Measurements from ENCODE around the gene COPS2. TPM values are rescaled to one million over a fixed set of nuclear protein-coding genes. Genes with fewer than 3 reads are reported as not detected.

The COPS2 gene
- total and polyA plus RNA-seq, 9 of the 15 experiments (the other 6 are each of a cell fraction or from before 2014, with no cell fraction given), result 66.4 to 154 (median 117) TPM

DNA sequence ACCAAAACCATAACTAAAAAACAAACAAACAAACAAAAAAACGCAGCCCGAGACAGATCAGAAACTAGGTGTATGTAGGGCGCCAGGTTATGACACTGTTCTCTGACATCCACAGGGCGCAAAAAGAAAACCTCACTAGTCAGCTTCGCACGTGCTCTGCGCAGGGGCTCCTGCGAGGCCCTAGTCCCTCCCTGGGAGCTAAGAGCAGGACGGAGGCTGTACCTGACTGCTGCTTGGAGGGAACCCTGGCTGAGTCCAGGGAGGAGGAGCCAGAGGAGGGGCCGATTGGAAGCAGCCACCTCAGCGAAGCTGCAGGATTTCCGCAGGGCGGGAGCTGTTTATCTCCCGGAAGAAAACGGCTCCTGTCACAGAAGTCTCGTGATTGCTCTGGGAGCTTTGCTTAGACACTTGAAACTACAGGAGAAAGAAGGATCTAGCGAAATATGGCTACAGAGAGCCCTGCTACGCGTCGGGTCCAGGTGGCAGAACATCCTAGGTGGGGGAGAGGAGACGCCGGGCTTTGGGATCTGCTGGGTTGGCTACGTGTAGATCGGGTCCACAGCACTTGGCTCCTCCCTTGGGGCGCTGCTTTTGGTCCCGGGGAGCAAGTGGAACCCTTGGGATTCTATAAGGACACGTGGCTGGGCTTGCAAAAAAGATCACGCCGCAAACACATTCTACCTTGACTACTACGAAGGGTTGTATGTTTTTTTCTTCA lies 14.6 kb upstream of the COPS2 start, which contains the start of gene GALK2 (continued):
- TF ChIP-seq, protein P1, sequence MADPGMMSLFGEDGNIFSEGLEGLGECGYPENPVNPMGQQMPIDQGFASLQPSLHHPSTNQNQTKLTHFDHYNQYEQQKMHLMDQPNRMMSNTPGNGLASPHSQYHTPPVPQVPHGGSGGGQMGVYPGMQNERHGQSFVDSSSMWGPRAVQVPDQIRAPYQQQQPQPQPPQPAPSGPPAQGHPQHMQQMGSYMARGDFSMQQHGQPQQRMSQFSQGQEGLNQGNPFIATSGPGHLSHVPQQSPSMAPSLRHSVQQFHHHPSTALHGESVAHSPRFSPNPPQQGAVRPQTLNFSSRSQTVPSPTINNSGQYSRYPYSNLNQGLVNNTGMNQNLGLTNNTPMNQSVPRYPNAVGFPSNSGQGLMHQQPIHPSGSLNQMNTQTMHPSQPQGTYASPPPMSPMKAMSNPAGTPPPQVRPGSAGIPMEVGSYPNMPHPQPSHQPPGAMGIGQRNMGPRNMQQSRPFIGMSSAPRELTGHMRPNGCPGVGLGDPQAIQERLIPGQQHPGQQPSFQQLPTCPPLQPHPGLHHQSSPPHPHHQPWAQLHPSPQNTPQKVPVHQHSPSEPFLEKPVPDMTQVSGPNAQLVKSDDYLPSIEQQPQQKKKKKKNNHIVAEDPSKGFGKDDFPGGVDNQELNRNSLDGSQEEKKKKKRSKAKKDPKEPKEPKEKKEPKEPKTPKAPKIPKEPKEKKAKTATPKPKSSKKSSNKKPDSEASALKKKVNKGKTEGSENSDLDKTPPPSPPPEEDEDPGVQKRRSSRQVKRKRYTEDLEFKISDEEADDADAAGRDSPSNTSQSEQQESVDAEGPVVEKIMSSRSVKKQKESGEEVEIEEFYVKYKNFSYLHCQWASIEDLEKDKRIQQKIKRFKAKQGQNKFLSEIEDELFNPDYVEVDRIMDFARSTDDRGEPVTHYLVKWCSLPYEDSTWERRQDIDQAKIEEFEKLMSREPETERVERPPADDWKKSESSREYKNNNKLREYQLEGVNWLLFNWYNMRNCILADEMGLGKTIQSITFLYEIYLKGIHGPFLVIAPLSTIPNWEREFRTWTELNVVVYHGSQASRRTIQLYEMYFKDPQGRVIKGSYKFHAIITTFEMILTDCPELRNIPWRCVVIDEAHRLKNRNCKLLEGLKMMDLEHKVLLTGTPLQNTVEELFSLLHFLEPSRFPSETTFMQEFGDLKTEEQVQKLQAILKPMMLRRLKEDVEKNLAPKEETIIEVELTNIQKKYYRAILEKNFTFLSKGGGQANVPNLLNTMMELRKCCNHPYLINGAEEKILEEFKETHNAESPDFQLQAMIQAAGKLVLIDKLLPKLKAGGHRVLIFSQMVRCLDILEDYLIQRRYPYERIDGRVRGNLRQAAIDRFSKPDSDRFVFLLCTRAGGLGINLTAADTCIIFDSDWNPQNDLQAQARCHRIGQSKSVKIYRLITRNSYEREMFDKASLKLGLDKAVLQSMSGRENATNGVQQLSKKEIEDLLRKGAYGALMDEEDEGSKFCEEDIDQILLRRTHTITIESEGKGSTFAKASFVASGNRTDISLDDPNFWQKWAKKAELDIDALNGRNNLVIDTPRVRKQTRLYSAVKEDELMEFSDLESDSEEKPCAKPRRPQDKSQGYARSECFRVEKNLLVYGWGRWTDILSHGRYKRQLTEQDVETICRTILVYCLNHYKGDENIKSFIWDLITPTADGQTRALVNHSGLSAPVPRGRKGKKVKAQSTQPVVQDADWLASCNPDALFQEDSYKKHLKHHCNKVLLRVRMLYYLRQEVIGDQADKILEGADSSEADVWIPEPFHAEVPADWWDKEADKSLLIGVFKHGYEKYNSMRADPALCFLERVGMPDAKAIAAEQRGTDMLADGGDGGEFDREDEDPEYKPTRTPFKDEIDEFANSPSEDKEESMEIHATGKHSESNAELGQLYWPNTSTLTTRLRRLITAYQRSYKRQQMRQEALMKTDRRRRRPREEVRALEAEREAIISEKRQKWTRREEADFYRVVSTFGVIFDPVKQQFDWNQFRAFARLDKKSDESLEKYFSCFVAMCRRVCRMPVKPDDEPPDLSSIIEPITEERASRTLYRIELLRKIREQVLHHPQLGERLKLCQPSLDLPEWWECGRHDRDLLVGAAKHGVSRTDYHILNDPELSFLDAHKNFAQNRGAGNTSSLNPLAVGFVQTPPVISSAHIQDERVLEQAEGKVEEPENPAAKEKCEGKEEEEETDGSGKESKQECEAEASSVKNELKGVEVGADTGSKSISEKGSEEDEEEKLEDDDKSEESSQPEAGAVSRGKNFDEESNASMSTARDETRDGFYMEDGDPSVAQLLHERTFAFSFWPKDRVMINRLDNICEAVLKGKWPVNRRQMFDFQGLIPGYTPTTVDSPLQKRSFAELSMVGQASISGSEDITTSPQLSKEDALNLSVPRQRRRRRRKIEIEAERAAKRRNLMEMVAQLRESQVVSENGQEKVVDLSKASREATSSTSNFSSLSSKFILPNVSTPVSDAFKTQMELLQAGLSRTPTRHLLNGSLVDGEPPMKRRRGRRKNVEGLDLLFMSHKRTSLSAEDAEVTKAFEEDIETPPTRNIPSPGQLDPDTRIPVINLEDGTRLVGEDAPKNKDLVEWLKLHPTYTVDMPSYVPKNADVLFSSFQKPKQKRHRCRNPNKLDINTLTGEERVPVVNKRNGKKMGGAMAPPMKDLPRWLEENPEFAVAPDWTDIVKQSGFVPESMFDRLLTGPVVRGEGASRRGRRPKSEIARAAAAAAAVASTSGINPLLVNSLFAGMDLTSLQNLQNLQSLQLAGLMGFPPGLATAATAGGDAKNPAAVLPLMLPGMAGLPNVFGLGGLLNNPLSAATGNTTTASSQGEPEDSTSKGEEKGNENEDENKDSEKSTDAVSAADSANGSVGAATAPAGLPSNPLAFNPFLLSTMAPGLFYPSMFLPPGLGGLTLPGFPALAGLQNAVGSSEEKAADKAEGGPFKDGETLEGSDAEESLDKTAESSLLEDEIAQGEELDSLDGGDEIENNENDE (IDR thresholded peaks at IDR 0.05; ENCODE audit: low read depth, low read length), result no peak
- TF ChIP-seq FOXM1 (IDR thresholded peaks at IDR 0.05; ENCODE audit: low read depth) (0 out of 2 replicates have a peak, but pooled peaks have one; percentile 27), FOXM1 (CRISPR knock-in tag; IDR thresholded peaks at IDR 0.05; ENCODE audit: low read depth) (peak; percentile 32; the same call in 1 of the 2 replicates), C11orf30 (IDR thresholded peaks at IDR 0.05; ENCODE audit: low read depth) (peak; percentile 83), RBM34 (IDR thresholded peaks at IDR 0.05; ENCODE audit: borderline replicate concordance, insufficient read depth, low read length) (no peak), TRIM28 (IDR thresholded peaks at IDR 0.05) (0 out of 2 replicates have a peak, but pooled peaks have one; percentile 17), SMAD2 (IDR thresholded peaks at IDR 0.05; ENCODE audit: low read depth, low read length) (no peak), RBM25 (IDR thresholded peaks at IDR 0.05; ENCODE audit: low read depth, low read length, severe bottlenecking) (no peak), ZNF431 (CRISPR knock-in tag; IDR thresholded peaks at IDR 0.05) (no peak), ATF1 (CRISPR knock-in tag; IDR thresholded peaks at IDR 0.05) (peak; percentile 90), ATF1 (tag; IDR thresholded peaks at IDR 0.05) (peak; percentile 98), PML (IDR thresholded peaks at IDR 0.05; ENCODE audit: low read length) (0 out of 2 replicates have a peak, but pooled peaks have one; percentile 62), MCM2 (IDR thresholded peaks at IDR 0.05; ENCODE audit: low read depth) (no peak), MTA2 (IDR thresholded peaks at IDR 0.05; ENCODE audit: low read depth) (0 out of 2 replicates have a peak, but pooled peaks have one; percentile 7), NKRF (IDR thresholded peaks at IDR 0.05; ENCODE audit: borderline replicate concordance) (peak; percentile 84), RBFOX2 (IDR thresholded peaks at IDR 0.05; ENCODE audit: low read depth, low read length) (peak; percentile 91), ZNF316 (IDR thresholded peaks at IDR 0.05) (peak; percentile 20; the same call in 1 of the 2 replicates)
